ENCODE measurements around the gene UBASH3B.

Gene UBASH3B

GRCh38 chr11:122737951-122738693 is 82.6 kb downstream of the UBASH3B start:
- DNase-seq = no peak

GRCh38 chr11:122741613-122742300 is 86.2 kb downstream of the UBASH3B start:
- no peak for DNase-seq

DNA sequence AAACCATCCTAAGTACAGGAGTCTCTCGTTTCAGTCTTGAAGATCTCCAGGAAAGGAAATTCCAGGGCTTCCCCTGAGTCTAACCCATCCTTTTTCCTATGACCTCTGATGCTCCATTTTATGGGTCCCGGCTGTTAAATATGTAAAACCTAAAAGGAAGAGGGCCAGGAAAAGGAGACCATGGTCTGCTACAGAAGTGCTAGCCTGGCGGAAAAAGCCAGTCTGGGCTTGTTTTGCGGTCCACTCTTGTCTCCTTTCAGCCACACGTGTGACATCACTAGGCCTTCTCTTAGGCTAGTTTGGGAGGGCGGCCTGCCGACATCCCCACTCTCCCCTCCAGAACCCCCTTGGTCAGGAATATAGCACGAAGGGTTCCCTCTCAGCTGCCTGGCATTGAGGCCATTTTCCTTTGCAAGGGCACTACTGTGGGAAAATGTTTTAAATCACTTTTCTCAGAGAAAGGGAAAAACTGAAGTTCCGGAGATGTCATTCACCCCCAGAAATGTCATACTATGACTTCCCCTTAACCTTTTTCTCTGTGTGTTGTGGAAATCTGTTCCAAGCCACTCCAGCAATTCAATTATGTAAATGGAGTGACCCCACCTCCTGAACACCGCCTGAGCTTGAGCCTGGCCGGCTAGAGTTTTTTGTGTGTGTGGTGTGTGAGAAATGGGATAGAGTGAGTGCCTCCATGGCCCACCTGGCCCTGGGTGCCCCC is 86.9 kb downstream of the UBASH3B start:
- DNase-seq = no peak

- DNase-seq = no peak
Observed at GRCh38 chr11:122743097-122743741, 87.7 kb downstream of the UBASH3B start.

GRCh38 chr11:122743949-122744348 is 88.4 kb downstream of the UBASH3B start:
- peak; percentile 45 for DNase-seq

DNA sequence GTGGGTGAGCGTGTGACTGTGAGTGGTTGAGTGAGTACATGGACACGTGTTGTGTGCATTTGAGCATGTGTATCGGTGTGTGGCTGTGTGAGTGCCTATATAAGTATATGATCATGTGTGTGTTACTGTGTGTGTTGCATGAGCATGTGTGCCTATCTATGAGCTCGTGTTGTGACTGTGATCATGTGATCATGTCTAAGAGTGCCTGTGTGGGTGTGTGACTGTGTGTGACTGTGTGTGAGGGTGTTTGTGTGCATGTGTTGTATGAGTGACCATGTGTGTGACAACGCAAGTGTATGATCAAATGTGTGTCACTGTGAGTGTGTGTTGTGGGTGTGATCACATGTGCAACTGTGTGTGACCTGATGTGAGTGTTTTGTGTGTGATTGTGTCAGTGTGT is 88.8 kb downstream of the UBASH3B start:
- no peak for DNase-seq

DNA sequence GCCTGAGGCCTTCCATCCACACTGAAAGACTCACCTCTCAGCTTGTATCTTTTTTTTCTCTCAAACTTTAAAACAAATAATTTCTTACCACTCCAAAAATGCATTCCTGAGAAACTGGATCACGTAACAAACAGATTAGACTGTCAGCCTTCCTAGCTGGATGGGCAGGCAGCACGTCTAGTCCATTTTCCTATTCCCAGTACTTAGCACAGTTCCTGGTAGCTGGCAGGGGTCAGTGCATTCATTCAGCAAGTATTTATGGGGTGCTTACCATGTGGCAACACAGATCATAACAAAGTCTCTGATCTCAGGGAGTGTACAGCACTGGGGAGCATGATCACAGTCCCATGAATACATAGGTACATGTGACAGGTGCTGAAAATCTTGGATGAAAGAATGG is 89.6 kb downstream of the UBASH3B start:
- no peak for DNase-seq

GRCh38 chr11:122746050-122746478 is 90.5 kb downstream of the UBASH3B start:
- no peak for DNase-seq

DNA sequence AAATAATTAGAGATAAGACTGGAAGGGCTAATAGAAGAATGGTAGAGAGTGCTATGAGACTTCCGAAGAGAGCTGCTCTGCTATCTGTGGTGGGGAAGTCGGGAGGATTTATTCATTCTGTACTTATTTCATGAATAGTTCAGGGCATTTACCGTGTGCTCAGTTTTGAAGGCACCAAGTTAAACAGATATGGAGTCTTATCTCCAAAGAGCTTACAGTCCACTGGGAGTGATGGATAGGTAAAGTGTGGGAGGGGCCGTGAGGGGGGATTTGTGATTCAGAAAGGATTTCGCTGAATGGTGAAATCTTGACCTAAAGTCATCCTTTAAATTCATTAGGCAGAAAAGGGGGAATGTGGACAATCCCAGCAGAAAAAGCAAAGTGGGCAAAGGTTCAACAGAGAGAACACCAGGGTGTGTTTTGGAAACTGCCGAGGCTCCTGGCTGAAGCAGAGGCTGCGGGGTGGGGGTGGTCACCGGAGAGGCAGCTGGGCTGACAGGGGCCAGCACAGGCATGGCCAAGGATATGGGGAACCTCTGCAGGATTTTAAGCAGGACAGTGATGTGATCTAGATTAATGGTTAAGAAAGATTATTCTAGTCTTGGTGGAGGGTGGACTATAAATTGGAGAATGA is 91.2 kb downstream of the UBASH3B start:
- DNase-seq = no peak

- no peak for DNase-seq
Observed at GRCh38 chr11:122747351-122747781, 91.8 kb downstream of the UBASH3B start.

- DNase-seq = no peak
Observed at GRCh38 chr11:122749005-122749687, 93.6 kb downstream of the UBASH3B start.

DNA sequence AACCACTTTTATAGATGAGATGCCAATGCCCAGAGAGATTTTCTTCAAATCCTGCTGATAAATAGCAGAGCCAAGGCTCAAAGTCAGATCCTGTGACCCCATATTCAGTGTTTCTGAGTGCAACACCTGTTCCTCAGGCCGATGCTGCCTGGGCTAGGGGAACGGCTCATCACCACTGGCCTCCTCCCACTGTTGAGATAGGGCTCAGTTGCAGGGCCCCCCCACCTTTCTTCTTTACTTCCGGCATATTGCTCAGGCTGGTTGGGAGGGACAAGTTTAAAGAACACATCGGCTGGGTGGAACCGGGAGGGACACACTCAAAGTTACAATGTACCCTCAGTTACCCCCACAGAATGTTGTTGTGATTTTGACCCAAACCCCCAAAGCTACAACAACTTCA is 94.5 kb downstream of the UBASH3B start:
- DNase-seq = no peak

DNA sequence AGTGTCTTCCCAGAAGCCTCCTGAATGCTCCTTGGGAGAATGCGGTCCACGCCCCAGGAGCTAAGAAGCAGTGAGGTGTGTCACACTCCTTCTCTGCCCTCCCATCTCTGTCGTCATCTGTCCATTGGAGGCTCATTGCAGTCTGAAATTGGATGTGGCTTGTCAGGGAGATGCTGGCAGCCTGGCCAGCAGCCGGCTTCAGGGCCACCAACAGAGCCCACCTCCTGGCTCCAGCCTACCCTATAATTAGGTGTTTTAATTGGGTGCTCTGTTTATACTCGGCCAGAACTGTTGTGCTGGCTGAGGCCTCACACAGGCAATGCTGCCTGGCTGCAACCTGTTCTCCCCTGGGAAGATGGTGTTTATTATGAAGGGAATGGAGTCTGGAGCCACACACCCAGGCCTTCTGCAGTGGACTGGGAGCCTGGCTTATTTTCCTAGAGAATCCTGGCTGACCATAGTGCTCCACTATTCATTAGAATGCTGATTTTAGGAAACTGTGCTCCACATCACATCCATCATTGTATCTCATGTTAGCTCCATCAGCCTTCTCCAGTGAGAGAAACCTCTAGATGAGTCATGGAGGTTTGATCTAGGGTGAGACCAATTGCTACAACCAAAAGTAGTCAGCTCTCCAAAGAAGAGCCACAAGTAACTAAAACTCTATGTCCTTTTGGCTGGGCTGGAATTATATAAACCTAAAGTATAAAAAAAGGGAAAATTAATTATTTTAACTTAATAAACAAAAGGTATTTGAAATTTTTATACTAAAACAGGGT is 96.0 kb downstream of the UBASH3B start:
- DNase-seq = no peak

DNA sequence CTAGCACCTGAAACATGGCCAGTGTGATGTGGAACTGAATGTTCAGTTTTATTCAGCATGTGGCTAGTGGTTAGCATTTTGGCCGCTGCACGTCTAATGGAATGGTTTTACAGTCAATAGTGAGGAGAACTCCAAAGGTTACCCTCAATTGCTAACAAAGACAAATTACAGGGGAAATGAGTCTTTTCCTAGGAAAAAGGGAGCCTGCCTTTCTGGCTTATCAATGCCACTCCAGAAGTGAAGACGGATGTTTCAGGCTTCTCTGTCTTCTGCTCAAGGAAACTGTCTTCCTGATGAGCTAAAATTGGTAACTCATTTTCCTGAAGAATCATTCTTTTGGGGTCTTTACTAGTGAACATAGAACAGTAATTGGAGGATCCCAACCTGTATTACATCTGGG is 98.5 kb downstream of the UBASH3B start:
- no peak for DNase-seq

DNA sequence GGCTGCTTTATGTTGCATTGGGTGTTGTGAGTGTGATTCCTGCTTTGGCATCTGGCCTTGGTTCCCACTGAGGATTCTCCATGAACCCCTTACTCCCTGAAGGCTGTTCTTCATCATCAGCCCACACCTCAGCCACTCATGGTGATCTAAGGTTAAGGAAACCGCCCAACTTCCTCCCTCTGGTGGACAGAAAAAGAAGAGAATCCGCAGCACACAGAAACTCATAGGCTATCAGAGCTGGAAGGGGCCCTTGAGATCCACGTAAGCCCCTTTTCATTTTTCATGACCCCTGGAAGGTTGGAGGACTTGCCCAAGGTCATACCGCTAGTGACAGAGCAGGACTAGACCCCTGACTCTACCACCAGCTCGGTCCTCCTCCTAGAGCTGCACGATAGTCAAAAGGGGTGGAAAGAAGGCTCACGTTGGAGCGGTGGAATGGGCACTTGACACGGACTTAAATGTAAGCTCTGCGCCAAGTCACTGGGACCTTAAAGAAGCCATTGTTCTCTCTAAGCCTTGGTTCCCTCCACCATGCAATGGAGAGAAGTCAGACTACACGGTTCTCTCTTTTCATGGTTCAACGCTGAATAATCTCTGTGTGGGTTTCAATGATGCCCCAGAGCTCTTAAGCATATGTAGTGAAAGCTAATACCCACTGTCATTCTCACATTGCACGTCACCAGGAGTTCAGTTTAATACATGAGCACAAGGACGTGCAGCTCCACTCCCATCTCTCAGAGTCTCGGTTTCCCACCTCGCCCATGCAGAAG is 99.2 kb downstream of the UBASH3B start:
- no peak for DNase-seq

DNA sequence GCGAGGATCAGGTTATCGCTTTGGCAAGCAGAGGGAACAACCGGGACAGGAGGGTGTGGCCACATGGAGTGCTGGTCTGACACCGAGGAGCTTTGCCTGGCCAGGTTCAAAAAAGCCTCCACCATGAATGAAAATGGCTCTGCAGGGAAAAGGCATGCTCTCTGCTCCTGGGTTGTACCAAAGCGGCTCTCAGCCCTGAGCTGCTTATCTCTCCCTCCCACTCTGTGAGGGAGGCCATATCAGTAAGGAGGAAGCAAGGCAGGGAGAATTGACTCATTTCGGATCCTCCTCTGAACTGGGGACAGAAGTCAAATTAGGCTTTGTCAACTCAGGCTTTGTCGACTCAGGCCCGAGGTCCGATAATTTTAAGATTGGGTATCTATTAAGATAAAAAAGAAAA is 99.9 kb downstream of the UBASH3B start:
- DNase-seq = no peak

DNA sequence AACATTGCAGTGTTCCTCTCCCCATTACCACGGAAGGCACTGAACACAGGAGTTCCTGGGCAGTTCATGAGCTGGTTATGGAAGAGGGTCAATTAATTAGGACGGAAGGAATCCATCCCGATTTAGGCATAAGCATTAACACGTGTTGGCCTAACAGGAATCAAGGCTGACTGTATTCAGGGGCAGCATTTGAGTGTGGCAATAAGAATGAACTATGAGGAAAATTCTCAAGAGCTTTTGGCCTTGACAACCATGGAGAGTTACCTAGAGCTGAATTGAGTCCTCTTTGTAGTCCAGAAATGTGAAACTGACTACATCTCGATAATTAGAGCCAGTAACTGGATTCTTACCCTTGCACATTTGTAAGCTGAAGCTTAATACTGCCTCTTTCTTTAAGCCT is 100.4 kb downstream of the UBASH3B start:
- DNase-seq = no peak

GRCh38 chr11:122756417-122756816 is 100.9 kb downstream of the UBASH3B start:
- DNase-seq = no peak

- no peak for DNase-seq
Observed at GRCh38 chr11:122757201-122757600, 101.7 kb downstream of the UBASH3B start.

DNA sequence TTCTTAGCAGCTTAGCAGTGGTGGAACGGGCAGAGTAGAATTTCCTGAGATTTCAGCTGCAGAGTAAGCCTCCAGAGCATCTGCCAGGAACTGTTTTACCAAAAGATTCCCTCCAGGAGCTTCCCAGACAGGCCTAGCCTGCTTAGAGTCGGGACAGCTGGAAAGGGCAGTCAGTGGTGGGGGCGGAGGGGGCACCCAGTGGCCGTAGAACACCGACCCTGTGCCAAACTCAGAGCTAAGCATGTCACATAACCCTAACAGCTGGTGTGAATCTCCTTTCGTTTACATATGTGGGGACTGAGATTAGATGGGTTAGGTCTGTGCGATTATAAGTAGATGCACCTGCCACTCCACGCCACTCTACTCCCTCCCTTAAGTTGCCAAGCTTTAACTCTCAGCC is 102.8 kb downstream of the UBASH3B start:
- DNase-seq = no peak

GRCh38 chr11:122758974-122759373 is 103.5 kb downstream of the UBASH3B start:
- DNase-seq = no peak

Measured in T-helper 9 cell (primary cell).